GM12878 (cell line): Measurements from ENCODE around the gene SESTD1.

ENCODE experiments used
- JUND ChIP-seq: IDR thresholded peaks from 2 replicates; pipeline ENCODE4 v1.6.1; 2012; ENCODE audit warnings: low read depth, mild to moderate bottlenecking, low read length, improper control_type of control experiment, moderate library complexity
- MXI1 ChIP-seq: fragments of 150-350 bp; IDR thresholded peaks from 2 replicates; pipeline ENCODE4 v1.6.1; 2011; ENCODE audit warnings: low read depth, mild to moderate bottlenecking, inconsistent platforms, low read length, improper control_type of control experiment
- PKNOX1 ChIP-seq: fragments of 450-650 bp; IDR thresholded peaks from 2 replicates; pipeline ENCODE4 v1.6.1; 2016; ENCODE audit warnings: mild to moderate bottlenecking
- SPI1 ChIP-seq: IDR thresholded peaks from 2 replicates; pipeline ENCODE4 v1.6.1; 2011; ENCODE audit warnings: low read depth, mild to moderate bottlenecking, low read length, moderate library complexity, borderline replicate concordance; ENCODE audit not compliant: insufficient read depth
- TAF1 ChIP-seq: IDR thresholded peaks from 2 replicates; pipeline ENCODE4 v1.6.1; 2011; ENCODE audit warnings: mild to moderate bottlenecking, low read depth, low read length, borderline replicate concordance
- ZBTB33 ChIP-seq: fragments of 450-650 bp; IDR thresholded peaks from 2 replicates; pipeline ENCODE4 v1.6.1; 2017; ENCODE audit warnings: mild to moderate bottlenecking
- ZNF274 ChIP-seq: IDR thresholded peaks from one replicate; pipeline ENCODE4 v1.8.0; 2011; ENCODE audit not compliant: insufficient read length, insufficient read depth
- TF ChIP-seq, protein P1 (sequence below): IDR thresholded peaks from 2 replicates; pipeline ENCODE4 v1.6.1; 2012; ENCODE audit warnings: low read length, inconsistent platforms
- TF ChIP-seq, protein P2 (sequence below), 3 experiments: IDR thresholded peaks in 2 of 3; conservative IDR thresholded peaks in 1 of 3; 2 replicates each; pipeline ENCODE4 v1.5.1; 2011; ENCODE audit warnings: low read depth in 3 of 3, low read length in 3 of 3, mild to moderate bottlenecking in 3 of 3, control low read depth in 2 of 3, moderate library complexity in 2 of 3, inconsistent platforms in 1 of 3, mixed read lengths in 1 of 3; ENCODE audit not compliant: control insufficient read depth in 2 of 3, insufficient read depth in 1 of 3; ENCODE audit errors: extremely low read depth in 1 of 3

- TF ChIP-seq SPI1 (no peak), JUND (no peak), MXI1 (no peak), PKNOX1 (peak; percentile 66), ZBTB33 (no peak), TAF1 (no peak), ZNF274 (no peak)
- TF ChIP-seq, protein P1, sequence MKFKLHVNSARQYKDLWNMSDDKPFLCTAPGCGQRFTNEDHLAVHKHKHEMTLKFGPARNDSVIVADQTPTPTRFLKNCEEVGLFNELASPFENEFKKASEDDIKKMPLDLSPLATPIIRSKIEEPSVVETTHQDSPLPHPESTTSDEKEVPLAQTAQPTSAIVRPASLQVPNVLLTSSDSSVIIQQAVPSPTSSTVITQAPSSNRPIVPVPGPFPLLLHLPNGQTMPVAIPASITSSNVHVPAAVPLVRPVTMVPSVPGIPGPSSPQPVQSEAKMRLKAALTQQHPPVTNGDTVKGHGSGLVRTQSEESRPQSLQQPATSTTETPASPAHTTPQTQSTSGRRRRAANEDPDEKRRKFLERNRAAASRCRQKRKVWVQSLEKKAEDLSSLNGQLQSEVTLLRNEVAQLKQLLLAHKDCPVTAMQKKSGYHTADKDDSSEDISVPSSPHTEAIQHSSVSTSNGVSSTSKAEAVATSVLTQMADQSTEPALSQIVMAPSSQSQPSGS: peak; percentile 78
- TF ChIP-seq, protein P2, sequence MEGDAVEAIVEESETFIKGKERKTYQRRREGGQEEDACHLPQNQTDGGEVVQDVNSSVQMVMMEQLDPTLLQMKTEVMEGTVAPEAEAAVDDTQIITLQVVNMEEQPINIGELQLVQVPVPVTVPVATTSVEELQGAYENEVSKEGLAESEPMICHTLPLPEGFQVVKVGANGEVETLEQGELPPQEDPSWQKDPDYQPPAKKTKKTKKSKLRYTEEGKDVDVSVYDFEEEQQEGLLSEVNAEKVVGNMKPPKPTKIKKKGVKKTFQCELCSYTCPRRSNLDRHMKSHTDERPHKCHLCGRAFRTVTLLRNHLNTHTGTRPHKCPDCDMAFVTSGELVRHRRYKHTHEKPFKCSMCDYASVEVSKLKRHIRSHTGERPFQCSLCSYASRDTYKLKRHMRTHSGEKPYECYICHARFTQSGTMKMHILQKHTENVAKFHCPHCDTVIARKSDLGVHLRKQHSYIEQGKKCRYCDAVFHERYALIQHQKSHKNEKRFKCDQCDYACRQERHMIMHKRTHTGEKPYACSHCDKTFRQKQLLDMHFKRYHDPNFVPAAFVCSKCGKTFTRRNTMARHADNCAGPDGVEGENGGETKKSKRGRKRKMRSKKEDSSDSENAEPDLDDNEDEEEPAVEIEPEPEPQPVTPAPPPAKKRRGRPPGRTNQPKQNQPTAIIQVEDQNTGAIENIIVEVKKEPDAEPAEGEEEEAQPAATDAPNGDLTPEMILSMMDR (IDR thresholded peaks at IDR 0.05 in 2 of 3, conservative IDR thresholded peaks at IDR 0.05 in 1 of 3; ENCODE audit: control insufficient read depth in 2 of 3, extremely low read depth in 1 of 3, insufficient read depth in 1 of 3, low read depth in 3 of 3, low read length in 3 of 3): no peak
Measured at GRCh38 chr2:179106676-179107428, 157.8 kb downstream of the SESTD1 start.
